Retinal pigment epithelial cell (primary cell): Measurements from ENCODE around the gene MCL1.
"Not testable (repeated sequence)": the region's sequence is repeated elsewhere in the genome, so short reads cannot be mapped to it uniquely, and the experiment has no call there.

Experiments
- DNase-seq: peaks from one replicate; pipeline ENCODE4 v3.0.0-alpha.2; 2010; ENCODE audit warnings: low read depth
- H3K4me3 ChIP-seq: 2 replicates; pipeline ENCODE4 v1.5.1; 2011; ENCODE audit warnings: mild to moderate bottlenecking, low read length, control low read depth, moderate library complexity
- CTCF ChIP-seq: conservative IDR thresholded peaks from 2 replicates; pipeline ENCODE4 v1.5.1; 2011; ENCODE audit warnings: low read depth, low read length, control low read depth, inconsistent platforms

Gene MCL1

GRCh38 chr1:150596976-150597375, 17.6 kb upstream of the MCL1 start:
- H3K4me3 ChIP-seq, result no peak overlapping the region
- TF ChIP-seq CTCF, result no peak
- DNase-seq, result no peak

GRCh38 chr1:150596095-150596892, 16.9 kb upstream of the MCL1 start:
- H3K4me3 ChIP-seq, result no peak overlapping the region
- TF ChIP-seq CTCF, result no peak
- DNase-seq, result no peak

GRCh38 chr1:150582371-150582770, 3.0 kb upstream of the MCL1 start:
- DNase-seq, result no peak
- no peak overlapping the region for H3K4me3 ChIP-seq
- no peak for TF ChIP-seq CTCF

GRCh38 chr1:150581962-150582361, 2.6 kb upstream of the MCL1 start:
- not testable (repeated sequence) for DNase-seq, H3K4me3 ChIP-seq

GRCh38 chr1:150581437-150581836, 2.0 kb upstream of the MCL1 start:
- not testable (repeated sequence) for DNase-seq, H3K4me3 ChIP-seq

- DNase-seq, H3K4me3 ChIP-seq: not testable (repeated sequence)
Observed at GRCh38 chr1:150580966-150581365, 1.6 kb upstream of the MCL1 start.

- DNase-seq, result no peak
- no peak for TF ChIP-seq CTCF
- H3K4me3 ChIP-seq, result peak overlapping the region; percentile 48
Observed at GRCh38 chr1:150579945-150580642, 684 bp upstream of the MCL1 start.

DNA sequence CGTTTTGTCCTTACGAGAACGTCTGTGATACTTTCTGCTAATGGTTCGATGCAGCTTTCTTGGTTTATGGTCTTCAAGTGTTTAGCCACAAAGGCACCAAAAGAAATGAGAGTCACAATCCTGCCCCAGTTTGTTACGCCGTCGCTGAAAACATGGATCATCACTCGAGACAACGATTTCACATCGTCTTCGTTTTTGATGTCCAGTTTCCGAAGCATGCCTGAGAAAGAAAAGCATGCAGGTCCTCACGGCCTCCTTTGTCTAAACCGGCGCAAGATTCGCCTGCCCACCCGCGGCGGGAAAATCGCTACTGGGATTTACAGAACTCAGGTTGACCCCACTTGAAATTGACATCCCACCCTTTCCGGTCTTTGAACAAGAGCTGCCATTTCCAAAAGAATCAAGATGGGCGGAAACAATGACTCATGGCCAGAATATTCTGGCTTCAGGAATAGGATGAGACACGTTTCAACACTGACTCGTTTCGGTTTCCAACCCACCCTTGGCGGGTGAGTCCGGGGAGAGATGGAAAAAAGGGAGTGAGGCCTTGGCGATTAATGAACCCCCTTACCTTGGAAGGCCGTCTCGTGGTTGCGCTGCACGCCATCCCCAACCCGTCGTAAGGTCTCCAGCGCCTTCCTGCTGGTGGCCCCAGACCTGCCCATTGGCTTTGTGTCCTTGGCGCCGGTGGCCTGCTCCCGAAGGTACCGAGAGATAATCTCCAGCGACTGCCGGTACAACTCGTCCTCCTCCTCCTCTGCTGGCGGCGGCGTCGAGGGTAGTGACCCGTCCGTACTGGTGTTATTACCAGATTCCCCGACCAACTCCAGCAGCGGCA, 919 bp downstream of the MCL1 start:
- no peak for DNase-seq

More for the DNA sequence above, 919 bp downstream of the MCL1 start:
- TF ChIP-seq CTCF, result no peak
- H3K4me3 ChIP-seq, result peak overlapping the region; percentile 92
